ENCODE results near the gene FAM187B. TPM values are rescaled to one million over a fixed set of nuclear protein-coding genes. Genes with fewer than 3 reads are reported as not detected.

FAM187B gene
- total and polyA plus RNA-seq, 2 of the 4 experiments (the other 2 are of a cell fraction): not detected

DNA sequence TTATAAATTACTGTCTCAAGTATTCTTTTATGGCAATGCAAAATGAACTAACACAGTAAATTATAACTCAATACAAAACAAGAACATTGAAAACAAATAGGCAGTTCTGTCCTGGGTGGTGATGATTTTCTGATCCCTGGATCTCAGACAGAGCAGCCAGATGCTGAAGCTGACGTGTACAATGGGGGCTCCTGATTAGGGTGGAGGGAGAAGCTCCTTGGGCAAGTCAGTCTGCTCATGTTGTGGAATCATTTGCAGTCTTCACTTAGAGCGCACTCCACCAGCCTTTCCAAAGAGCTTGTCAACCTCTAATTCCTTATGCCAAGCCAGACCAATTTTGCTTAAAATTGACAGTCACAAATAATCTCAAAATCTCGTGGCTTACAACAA, 52.4 kb downstream of the FAM187B start:
- H3K4me2 ChIP-seq (ENCODE audit: low read depth, low read length): no peak overlapping the region
- no peaks in the 10 kb centered on the region; the same call in 1 of the 2 replicates for H3K9me3 ChIP-seq (ENCODE audit: control insufficient read depth, insufficient read depth, low read length)
- no peak overlapping the region for H4K5ac ChIP-seq (ENCODE audit: low read depth, low read length)
- no peaks in the 10 kb centered on the region for H4K20me1 ChIP-seq (ENCODE audit: insufficient read depth, low read length)
- intact Hi-C loops (cut with micrococcal nuclease): no loop called here
- ChIA-PET CTCF (no interaction called here), POLR2A (ENCODE audit: unreplicated experiment) (no interaction called here)
- in situ Hi-C loops (cut with MboI; ENCODE audit: low sequenced_read_pairs): no loop called here
- H3K79me1 ChIP-seq (ENCODE audit: low read depth in 1 of 2, low read length in 2 of 2): no peaks in the 10 kb centered on the region
- peak overlapping the region; percentile 61 for H2AFZ ChIP-seq (replicated peaks; ENCODE audit: low read length, poor library complexity)
- no TSS peak for BruUV-seq (replicated peaks)
- no peak for DNase-seq
- no peak overlapping the region for H2BK5ac ChIP-seq (ENCODE audit: low read depth, low read length, poor library complexity, severe bottlenecking)
- no peak overlapping the region for H3K4me3 ChIP-seq (ENCODE audit: insufficient read depth, low read depth, low read length)
- no peak overlapping the region for H3K14ac ChIP-seq (replicated peaks; ENCODE audit: low read depth, low read length)
- H3K4ac ChIP-seq (ENCODE audit: low read depth, low read length): no peak overlapping the region
- 86% methylated on average over 1 of the region's 3 CpGs; no CpG with 5 or more reads in 1 of the 2 experiments for WGBS, 2 experiments (ENCODE audit: extremely low coverage in 2 of 2, insufficient read length in 1 of 2)
- H2BK15ac ChIP-seq (ENCODE audit: low read depth, low read length): no peak overlapping the region
- no peak overlapping the region for H3K18ac ChIP-seq (ENCODE audit: low read depth, low read length)
- TF ChIP-seq, protein P1, sequence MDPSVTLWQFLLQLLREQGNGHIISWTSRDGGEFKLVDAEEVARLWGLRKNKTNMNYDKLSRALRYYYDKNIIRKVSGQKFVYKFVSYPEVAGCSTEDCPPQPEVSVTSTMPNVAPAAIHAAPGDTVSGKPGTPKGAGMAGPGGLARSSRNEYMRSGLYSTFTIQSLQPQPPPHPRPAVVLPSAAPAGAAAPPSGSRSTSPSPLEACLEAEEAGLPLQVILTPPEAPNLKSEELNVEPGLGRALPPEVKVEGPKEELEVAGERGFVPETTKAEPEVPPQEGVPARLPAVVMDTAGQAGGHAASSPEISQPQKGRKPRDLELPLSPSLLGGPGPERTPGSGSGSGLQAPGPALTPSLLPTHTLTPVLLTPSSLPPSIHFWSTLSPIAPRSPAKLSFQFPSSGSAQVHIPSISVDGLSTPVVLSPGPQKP (IDR thresholded peaks at IDR 0.05; ENCODE audit: borderline replicate concordance, low read depth, low read length): no peak
- TF ChIP-seq SMC3 (IDR thresholded peaks at IDR 0.05; ENCODE audit: low read depth, low read length) (no peak), FOS (IDR thresholded peaks at IDR 0.05; ENCODE audit: low read depth, low read length) (no peak), BHLHE40 (IDR thresholded peaks at IDR 0.05; ENCODE audit: low read depth, low read length) (no peak), MAZ (IDR thresholded peaks at IDR 0.05; ENCODE audit: borderline replicate concordance, low read depth, low read length) (no peak), CHD1 (IDR thresholded peaks at IDR 0.05; ENCODE audit: low read depth, low read length) (no peak), NFE2L2 (IDR thresholded peaks at IDR 0.05; ENCODE audit: low read depth, low read length) (no peak), RCOR1 (IDR thresholded peaks at IDR 0.05; ENCODE audit: insufficient replicate concordance, low read length) (no peak), RFX5 (IDR thresholded peaks at IDR 0.05; ENCODE audit: low read depth, low read length) (no peak), POLR2A (IDR thresholded peaks at IDR 0.05; ENCODE audit: low read depth, low read length) (no peak), MAFK (IDR thresholded peaks at IDR 0.05; ENCODE audit: low read depth, low read length) (no peak), RAD21 (IDR thresholded peaks at IDR 0.05; ENCODE audit: low read length) (no peak), CEBPB (IDR thresholded peaks at IDR 0.05; ENCODE audit: low read depth, low read length) (no peak), MXI1 (IDR thresholded peaks at IDR 0.05; ENCODE audit: borderline replicate concordance, low read depth, low read length) (no peak)
- TF ChIP-seq, protein P2, sequence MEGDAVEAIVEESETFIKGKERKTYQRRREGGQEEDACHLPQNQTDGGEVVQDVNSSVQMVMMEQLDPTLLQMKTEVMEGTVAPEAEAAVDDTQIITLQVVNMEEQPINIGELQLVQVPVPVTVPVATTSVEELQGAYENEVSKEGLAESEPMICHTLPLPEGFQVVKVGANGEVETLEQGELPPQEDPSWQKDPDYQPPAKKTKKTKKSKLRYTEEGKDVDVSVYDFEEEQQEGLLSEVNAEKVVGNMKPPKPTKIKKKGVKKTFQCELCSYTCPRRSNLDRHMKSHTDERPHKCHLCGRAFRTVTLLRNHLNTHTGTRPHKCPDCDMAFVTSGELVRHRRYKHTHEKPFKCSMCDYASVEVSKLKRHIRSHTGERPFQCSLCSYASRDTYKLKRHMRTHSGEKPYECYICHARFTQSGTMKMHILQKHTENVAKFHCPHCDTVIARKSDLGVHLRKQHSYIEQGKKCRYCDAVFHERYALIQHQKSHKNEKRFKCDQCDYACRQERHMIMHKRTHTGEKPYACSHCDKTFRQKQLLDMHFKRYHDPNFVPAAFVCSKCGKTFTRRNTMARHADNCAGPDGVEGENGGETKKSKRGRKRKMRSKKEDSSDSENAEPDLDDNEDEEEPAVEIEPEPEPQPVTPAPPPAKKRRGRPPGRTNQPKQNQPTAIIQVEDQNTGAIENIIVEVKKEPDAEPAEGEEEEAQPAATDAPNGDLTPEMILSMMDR (conservative IDR thresholded peaks at IDR 0.05; ENCODE audit: low read depth, low read length): no peak
- TF ChIP-seq, protein P3, sequence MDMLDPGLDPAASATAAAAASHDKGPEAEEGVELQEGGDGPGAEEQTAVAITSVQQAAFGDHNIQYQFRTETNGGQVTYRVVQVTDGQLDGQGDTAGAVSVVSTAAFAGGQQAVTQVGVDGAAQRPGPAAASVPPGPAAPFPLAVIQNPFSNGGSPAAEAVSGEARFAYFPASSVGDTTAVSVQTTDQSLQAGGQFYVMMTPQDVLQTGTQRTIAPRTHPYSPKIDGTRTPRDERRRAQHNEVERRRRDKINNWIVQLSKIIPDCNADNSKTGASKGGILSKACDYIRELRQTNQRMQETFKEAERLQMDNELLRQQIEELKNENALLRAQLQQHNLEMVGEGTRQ (IDR thresholded peaks at IDR 0.05; ENCODE audit: low read depth, low read length): no peak
- dilution Hi-C loops (cut with HindIII; ENCODE audit: low sequenced_read_pairs, unreplicated experiment): no loop called here
- H3K27ac ChIP-seq (ENCODE audit: insufficient read depth, low read length): no peak overlapping the region
- no peak overlapping the region for H2BK120ac ChIP-seq (ENCODE audit: low read depth, low read length)
- peaks cover 2% of the 10 kb centered on the region; the same call in 1 of the 2 replicates for H3K27me3 ChIP-seq (ENCODE audit: control insufficient read depth, insufficient read depth, low read length)
- H2AK9ac ChIP-seq (replicated peaks; ENCODE audit: low read depth, low read length, poor library complexity): no peak overlapping the region
- no peak overlapping the region for H3K56ac ChIP-seq (ENCODE audit: extremely low read depth, insufficient read depth, low read length)
- no peaks in the 10 kb centered on the region for H3K4me1 ChIP-seq (ENCODE audit: control insufficient read depth, insufficient read depth, low read length)
- no peak overlapping the region for H3K23ac ChIP-seq (ENCODE audit: low read depth, low read length)
- no peak overlapping the region for H3K9ac ChIP-seq (ENCODE audit: low read depth, low read length)
- H2BK20ac ChIP-seq (ENCODE audit: low read depth, low read length): no peak overlapping the region
- no peaks in the 10 kb centered on the region for H3K9me1 ChIP-seq (ENCODE audit: insufficient read depth, low read length)
- no peak for ATAC-seq (ENCODE audit: low read depth)
- H2AK5ac ChIP-seq (ENCODE audit: low read depth, low read length): no peak overlapping the region
- no peak overlapping the region for H4K8ac ChIP-seq (ENCODE audit: low read depth in 2 of 2, low read length in 2 of 2)
- H3K36me3 ChIP-seq (ENCODE audit: control insufficient read depth, insufficient read depth, low read length): no peaks in the 10 kb centered on the region; the same call in 1 of the 2 replicates
- no peak overlapping the region for H4K91ac ChIP-seq (ENCODE audit: insufficient read depth, low read depth, low read length)
